K562 (cell line): ENCODE results near the gene BST1.

ENCODE experiments used
- CREB1 ChIP-seq, 2 experiments: sonication (generic) in 1 of 2; formaldehyde crosslinking in 1 of 2; IDR thresholded peaks; 2 replicates each; pipeline versions ENCODE4 v1.6.1 to v1.8.0; 2012 to 2022; ENCODE audit warnings: inconsistent platforms in 1 of 2, mild to moderate bottlenecking in 1 of 2, missing genetic modification reagents in 1 of 2, moderate library complexity in 1 of 2
- DACH1 ChIP-seq: fragments of 450-650 bp; IDR thresholded peaks from 2 replicates; pipeline ENCODE4 v1.6.1; 2018; ENCODE audit not compliant: partially characterized antibody
- EZH2 ChIP-seq: IDR thresholded peaks from 2 replicates; pipeline ENCODE4 v1.6.1; 2012; ENCODE audit warnings: low read depth, mild to moderate bottlenecking, inconsistent platforms, low read length, borderline replicate concordance
- MYNN ChIP-seq, 2 experiments: sonication (generic); formaldehyde crosslinking in 1 of 2; IDR thresholded peaks; 2 replicates each; pipeline versions ENCODE4 v1.5.0 to v1.6.1; 2016 to 2020; ENCODE audit warnings: antibody characterized with exemption in 1 of 2, missing genetic modification reagents in 1 of 2
- NCOA4 ChIP-seq: fragments of 450-650 bp; IDR thresholded peaks from 2 replicates; pipeline ENCODE4 v1.6.1; 2018; ENCODE audit warnings: mild to moderate bottlenecking; ENCODE audit not compliant: partially characterized antibody
- SP1 ChIP-seq: sonication (generic); formaldehyde crosslinking; IDR thresholded peaks from 2 replicates; pipeline ENCODE4 v1.8.1; 2022; ENCODE audit warnings: mild to moderate bottlenecking, missing genetic modification reagents
- SRF ChIP-seq, 2 experiments: fragments of 250-450, 450-650 bp in 1 of 2; sonication (Bioruptor Pico) in 1 of 2; sonication (generic) in 1 of 2; formaldehyde crosslinking; IDR thresholded peaks; 2 replicates each; pipeline versions ENCODE4 v1.5.0 to v1.5.1; 2020 to 2022; ENCODE audit warnings: mild to moderate bottlenecking in 1 of 2, missing genetic modification reagents in 1 of 2
- TBP ChIP-seq: optimal IDR thresholded peaks from 2 replicates; pipeline ENCODE3; 2011; ENCODE audit warnings: low read depth, low read length, improper control_type of control experiment
- YY1 ChIP-seq, 3 experiments: IDR thresholded peaks; 2 replicates each; pipeline ENCODE4 v1.6.1; 2011; ENCODE audit warnings: low read length in 2 of 3, mild to moderate bottlenecking in 2 of 3, moderate library complexity in 2 of 3, borderline replicate concordance in 1 of 3, control low read depth in 1 of 3, low read depth in 1 of 3; ENCODE audit not compliant: insufficient read depth in 3 of 3, insufficient replicate concordance in 2 of 3, control insufficient read depth in 1 of 3, insufficient read length in 1 of 3; ENCODE audit errors: extremely low read depth in 1 of 3
- ZNF253 ChIP-seq: fragments of 250-450 bp; sonication (Bioruptor Pico); conservative IDR thresholded peaks from 2 replicates; pipeline ENCODE4 v1.6.1; 2021; ENCODE audit warnings: mild to moderate bottlenecking
- ZNF274 ChIP-seq: IDR thresholded peaks from 2 replicates; pipeline ENCODE4 v1.6.1; 2011; ENCODE audit warnings: low read depth, mild to moderate bottlenecking, low read length, moderate library complexity, borderline replicate concordance

DNA sequence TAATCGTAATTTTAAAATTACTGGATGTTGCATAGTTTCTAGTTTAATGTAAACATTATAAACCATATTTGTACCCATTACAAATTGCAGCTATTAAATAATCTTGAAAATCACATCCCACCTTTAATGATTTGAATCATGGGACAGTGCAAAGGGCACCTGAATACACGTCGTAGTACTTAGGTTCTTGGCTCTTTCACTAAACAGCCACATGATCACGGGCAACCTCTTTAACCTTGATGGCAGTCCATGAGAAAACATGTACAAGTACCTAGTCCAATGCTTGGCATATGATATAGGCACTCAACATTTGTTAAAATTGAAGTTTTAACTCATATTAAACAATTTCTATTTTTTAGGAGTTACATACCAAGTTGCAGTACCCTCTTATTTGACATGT is 35.9 kb upstream of the BST1 start:
- no peak for TF ChIP-seq ZNF253 (CRISPR knock-in tag)
- no peak for TF ChIP-seq SRF (CRISPR knock-in tag; IDR thresholded peaks at IDR 0.05)
- TF ChIP-seq YY1 (IDR thresholded peaks at IDR 0.05; ENCODE audit: borderline replicate concordance in 1 of 3, control insufficient read depth in 1 of 3, extremely low read depth in 1 of 3, insufficient read depth in 3 of 3, insufficient read length in 1 of 3, insufficient replicate concordance in 2 of 3, low read depth in 1 of 3, low read length in 2 of 3): no peak
- TF ChIP-seq EZH2: no peak
- TF ChIP-seq SP1 (CRISPR knock-in tag): no peak
- TF ChIP-seq MYNN (IDR thresholded peaks at IDR 0.05): no peak
- TF ChIP-seq MYNN (CRISPR knock-in tag; IDR thresholded peaks at IDR 0.05): no peak
- no peak for TF ChIP-seq TBP
- no peak for TF ChIP-seq DACH1
- no peak for TF ChIP-seq CREB1 (IDR thresholded peaks at IDR 0.05)
- TF ChIP-seq CREB1 (CRISPR knock-in tag; IDR thresholded peaks at IDR 0.05): no peak
- no peak for TF ChIP-seq ZNF274
- TF ChIP-seq NCOA4: no peak
